ENCODE measurements around the gene CYSLTR2. TPM values are rescaled to one million over a fixed set of nuclear protein-coding genes. Genes with fewer than 3 reads are reported as not detected.
"Not testable (repeated sequence)": the region's sequence is repeated elsewhere in the genome, so short reads cannot be mapped to it uniquely, and the experiment has no call there.

The CYSLTR2 gene
- total RNA-seq, 2 experiments from 2014 or later, result 1.3 to 1.7 TPM

GRCh38 chr13:48675247-48675646 is 21.5 kb downstream of the CYSLTR2 start:
- no peak for DNase-seq
- Mint-ChIP-seq H3K4me3 (no peak overlapping the region), H3K36me3 (ENCODE audit: low read depth) (peaks cover 15% of the 10 kb centered on the region), H3K4me1 (ENCODE audit: low read depth) (peaks cover 6% of the 10 kb centered on the region), H3K9me3 (peaks cover 14% of the 10 kb centered on the region), H3K27me3 (ENCODE audit: low read depth) (no peaks in the 10 kb centered on the region), H3K27ac (no peak overlapping the region)
- intact Hi-C loops (cut with micrococcal nuclease), result no loop called here
- CTCF ChIA-PET, result interaction anchor here (0.9 to 1.1 kb wide), 2 partner anchors 75 to 137 kb away, joined by 3 read pairs; no protein-coding TSS in a partner anchor

GRCh38 chr13:48678316-48678715 is 24.6 kb downstream of the CYSLTR2 start:
- Mint-ChIP-seq H3K27ac (no peak overlapping the region), H3K4me1 (ENCODE audit: low read depth) (peaks cover 6% of the 10 kb centered on the region), H3K4me3 (no peak overlapping the region), H3K9me3 (no peaks in the 10 kb centered on the region), H3K27me3 (ENCODE audit: low read depth) (no peaks in the 10 kb centered on the region), H3K36me3 (ENCODE audit: low read depth) (no peaks in the 10 kb centered on the region)
- no peak for DNase-seq
- intact Hi-C loops (cut with micrococcal nuclease), result no loop called here
- CTCF ChIA-PET, result no interaction called here

GRCh38 chr13:48679941-48680680 is 26.4 kb downstream of the CYSLTR2 start:
- Mint-ChIP-seq H3K27me3 (ENCODE audit: low read depth) (no peaks in the 10 kb centered on the region), H3K27ac (no peak overlapping the region), H3K36me3 (ENCODE audit: low read depth) (peaks cover 3% of the 10 kb centered on the region), H3K4me3 (no peak overlapping the region), H3K9me3 (no peaks in the 10 kb centered on the region), H3K4me1 (ENCODE audit: low read depth) (peaks cover 6% of the 10 kb centered on the region)
- CTCF ChIA-PET, result interaction anchor here (0.6 to 0.8 kb wide), 3 partner anchors 12 to 550 kb away, joined by 3 read pairs; no protein-coding TSS in a partner anchor
- intact Hi-C loops (cut with micrococcal nuclease), result no loop called here
- no peak for DNase-seq

- H3K4me3 Mint-ChIP-seq, result no peak overlapping the region
- H3K36me3 Mint-ChIP-seq (ENCODE audit: low read depth), result peaks cover 3% of the 10 kb centered on the region
- H3K9me3 Mint-ChIP-seq, result no peaks in the 10 kb centered on the region
- intact Hi-C loops (cut with micrococcal nuclease), result no loop called here
- H3K27ac Mint-ChIP-seq, result no peak overlapping the region
- CTCF ChIA-PET, result interaction anchor here (0.6 to 0.7 kb wide), 2 partner anchors 11 to 551 kb away, joined by 3 read pairs; no protein-coding TSS in a partner anchor
- peaks cover 6% of the 10 kb centered on the region for H3K4me1 Mint-ChIP-seq (ENCODE audit: low read depth)
- H3K27me3 Mint-ChIP-seq (ENCODE audit: low read depth), result no peaks in the 10 kb centered on the region
- DNase-seq, result no peak
Measured at GRCh38 chr13:48680756-48681392, 27.1 kb downstream of the CYSLTR2 start.

- Mint-ChIP-seq H3K27ac (no peak overlapping the region), H3K4me1 (ENCODE audit: low read depth) (peaks cover 4% of the 10 kb centered on the region), H3K9me3 (no peaks in the 10 kb centered on the region), H3K4me3 (no peak overlapping the region), H3K36me3 (ENCODE audit: low read depth) (peaks cover 3% of the 10 kb centered on the region), H3K27me3 (ENCODE audit: low read depth) (no peaks in the 10 kb centered on the region)
- CTCF ChIA-PET, result no interaction called here
- intact Hi-C loops (cut with micrococcal nuclease), result no loop called here
- DNase-seq, result no peak
Measured at GRCh38 chr13:48681905-48682304, 28.2 kb downstream of the CYSLTR2 start.

- CTCF ChIA-PET, result interaction anchor here (1.2 kb wide), 1 partner anchor 86 kb away, joined by 3 read pairs; no protein-coding TSS in a partner anchor
- Mint-ChIP-seq H3K36me3 (ENCODE audit: low read depth) (peaks cover 3% of the 10 kb centered on the region), H3K9me3 (no peaks in the 10 kb centered on the region), H3K4me1 (ENCODE audit: low read depth) (no peaks in the 10 kb centered on the region), H3K27me3 (ENCODE audit: low read depth) (no peaks in the 10 kb centered on the region), H3K27ac (no peak overlapping the region), H3K4me3 (no peak overlapping the region)
- no peak for DNase-seq
- intact Hi-C loops (cut with micrococcal nuclease), result no loop called here
Measured at GRCh38 chr13:48682436-48682835, 28.7 kb downstream of the CYSLTR2 start.

GRCh38 chr13:48686636-48687210 is 33.0 kb downstream of the CYSLTR2 start:
- Mint-ChIP-seq H3K9me3 (peaks cover 9% of the 10 kb centered on the region), H3K4me3 (no peak overlapping the region), H3K4me1 (ENCODE audit: low read depth) (no peaks in the 10 kb centered on the region), H3K27me3 (ENCODE audit: low read depth) (no peaks in the 10 kb centered on the region), H3K27ac (no peak overlapping the region), H3K36me3 (ENCODE audit: low read depth) (peaks cover 15% of the 10 kb centered on the region)
- intact Hi-C loops (cut with micrococcal nuclease), result no loop called here
- DNase-seq, result no peak
- CTCF ChIA-PET, result no interaction called here

- no peaks in the 10 kb centered on the region for H3K4me1 Mint-ChIP-seq (ENCODE audit: low read depth)
- no peaks in the 10 kb centered on the region for H3K27me3 Mint-ChIP-seq (ENCODE audit: low read depth)
- peaks cover 9% of the 10 kb centered on the region for H3K9me3 Mint-ChIP-seq
- H3K27ac Mint-ChIP-seq, result no peak overlapping the region
- CTCF ChIA-PET, result no interaction called here
- H3K4me3 Mint-ChIP-seq, result no peak overlapping the region
- DNase-seq, result no peak
- intact Hi-C loops (cut with micrococcal nuclease), result no loop called here
- H3K36me3 Mint-ChIP-seq (ENCODE audit: low read depth), result peaks cover 15% of the 10 kb centered on the region
Measured at GRCh38 chr13:48687249-48687648, 33.5 kb downstream of the CYSLTR2 start.

- H3K27me3 Mint-ChIP-seq (ENCODE audit: low read depth), result no peaks in the 10 kb centered on the region
- CTCF ChIA-PET, result no interaction called here
- H3K4me3 Mint-ChIP-seq, result no peak overlapping the region
- H3K9me3 Mint-ChIP-seq, result peaks cover 2% of the 10 kb centered on the region
- intact Hi-C loops (cut with micrococcal nuclease), result no loop called here
- peaks cover 17% of the 10 kb centered on the region for H3K36me3 Mint-ChIP-seq (ENCODE audit: low read depth)
- H3K27ac Mint-ChIP-seq, result no peak overlapping the region
- no peaks in the 10 kb centered on the region for H3K4me1 Mint-ChIP-seq (ENCODE audit: low read depth)
- DNase-seq, result no peak
Measured at GRCh38 chr13:48693998-48694397, 40.3 kb downstream of the CYSLTR2 start.

GRCh38 chr13:48695776-48696175 is 42.0 kb downstream of the CYSLTR2 start:
- CTCF ChIA-PET, result interaction anchor here (2.2 kb wide), 1 partner anchor 74 kb away, joined by 7 read pairs; no protein-coding TSS in a partner anchor
- peaks cover 12% of the 10 kb centered on the region for H3K36me3 Mint-ChIP-seq (ENCODE audit: low read depth)
- intact Hi-C loops (cut with micrococcal nuclease), result no loop called here
- no peaks in the 10 kb centered on the region for H3K4me1 Mint-ChIP-seq (ENCODE audit: low read depth)
- no peak overlapping the region for H3K4me3 Mint-ChIP-seq
- H3K27ac Mint-ChIP-seq, result no peak overlapping the region
- no peaks in the 10 kb centered on the region for H3K27me3 Mint-ChIP-seq (ENCODE audit: low read depth)
- no peak for DNase-seq
- no peaks in the 10 kb centered on the region for H3K9me3 Mint-ChIP-seq

- H3K4me1 Mint-ChIP-seq (ENCODE audit: low read depth); H3K9me3 Mint-ChIP-seq; DNase-seq; H3K4me3 Mint-ChIP-seq; H3K27ac Mint-ChIP-seq; H3K27me3 Mint-ChIP-seq (ENCODE audit: low read depth); intact Hi-C loops (cut with micrococcal nuclease): not testable (repeated sequence)
- peaks cover 12% of the 10 kb centered on the region for H3K36me3 Mint-ChIP-seq (ENCODE audit: low read depth)
- CTCF ChIA-PET, result interaction anchor here (0.6 to 2.2 kb wide), 2 partner anchors 73 to 154 kb away, joined by 3 to 7 read pairs; no protein-coding TSS in a partner anchor
Measured at GRCh38 chr13:48696676-48697075, 42.9 kb downstream of the CYSLTR2 start.

- H3K4me3 Mint-ChIP-seq, result no peak overlapping the region
- CTCF ChIA-PET, result interaction anchor here (0.6 kb wide), 1 partner anchor 36 kb away, joined by 3 read pairs; no protein-coding TSS in a partner anchor
- peaks cover 31% of the 10 kb centered on the region for H3K36me3 Mint-ChIP-seq (ENCODE audit: low read depth)
- no peak overlapping the region for H3K27ac Mint-ChIP-seq
- intact Hi-C loops (cut with micrococcal nuclease), result no loop called here
- DNase-seq, result no peak
- H3K4me1 Mint-ChIP-seq (ENCODE audit: low read depth), result peaks cover 11% of the 10 kb centered on the region
- peaks cover 6% of the 10 kb centered on the region for H3K9me3 Mint-ChIP-seq
- H3K27me3 Mint-ChIP-seq (ENCODE audit: low read depth), result no peaks in the 10 kb centered on the region
Measured at GRCh38 chr13:48707405-48707804, 53.7 kb downstream of the CYSLTR2 start.

Data from activated naive CD4-positive, alpha-beta T cell treated with anti-CD3 and anti-CD28 coated beads for 36 hours (primary cell).